ENCODE data around the gene TTLL11.

- TF ChIP-seq CTCF (IDR thresholded peaks at IDR 0.05) (no peak), POLR2A (IDR thresholded peaks at IDR 0.05) (no peak)
Measured at GRCh38 chr9:121868626-121869025, 224.5 kb downstream of the TTLL11 start.

Data from suprapubic skin (tissue), 3 donors.